Raji (cell line): ENCODE results near the gene VSNL1.

Experiments used
- POLR2A ChIP-seq: IDR thresholded peaks from 2 replicates; pipeline ENCODE4 v1.6.1; 2011; ENCODE audit warnings: low read depth, low read length, control low read depth; ENCODE audit not compliant: insufficient read depth

Gene VSNL1

DNA sequence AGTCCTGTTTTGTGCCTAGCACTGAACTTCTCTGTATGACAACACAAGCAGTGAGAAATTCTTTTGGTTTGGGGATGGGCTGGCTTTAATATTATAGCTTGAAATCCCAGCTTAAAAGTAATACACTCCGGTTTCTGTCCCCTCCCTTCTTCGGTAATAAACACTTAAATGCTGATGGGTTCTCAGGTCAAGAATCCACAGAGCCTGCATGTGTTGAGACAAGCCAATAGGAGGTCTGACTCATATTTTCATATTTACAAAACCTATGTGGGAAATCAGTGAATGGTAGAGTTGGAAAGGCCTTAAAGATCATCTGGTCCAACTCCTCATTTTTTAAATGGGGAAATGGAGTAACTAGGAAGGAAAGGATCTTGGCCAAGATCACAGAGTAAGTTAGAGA lies 47.5 kb downstream of the VSNL1 start:
- no peak for TF ChIP-seq POLR2A

DNA sequence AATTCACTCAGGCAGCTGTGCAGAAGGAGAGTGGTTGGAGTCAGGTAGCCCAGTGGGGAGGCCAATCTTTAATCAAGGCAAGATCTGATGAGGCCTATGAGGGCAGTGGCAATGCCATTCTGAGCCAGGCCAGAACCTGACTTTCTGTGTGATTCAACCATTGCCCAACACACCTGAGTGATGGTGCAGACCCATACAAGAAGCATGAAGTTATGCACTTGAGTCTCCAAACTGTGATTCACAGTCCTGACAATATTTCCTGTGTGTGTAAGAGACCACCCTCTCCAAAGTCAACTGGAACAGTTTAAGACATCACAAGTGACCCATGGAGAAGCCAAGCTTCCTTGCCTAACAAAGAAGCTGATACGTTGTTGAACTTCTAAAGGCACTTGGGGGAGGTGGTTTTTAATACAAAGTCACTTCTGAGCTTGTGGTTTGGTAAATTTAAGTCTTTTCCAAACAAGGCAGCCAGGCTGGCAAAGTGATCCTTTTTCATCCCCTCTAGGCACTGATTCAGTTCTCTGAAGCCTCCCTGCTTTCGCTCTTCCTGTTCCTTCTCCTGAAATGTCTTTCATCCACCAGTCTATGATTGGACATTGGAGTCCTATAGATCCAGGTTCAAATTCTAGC lies 49.0 kb downstream of the VSNL1 start:
- no peak for TF ChIP-seq POLR2A

DNA sequence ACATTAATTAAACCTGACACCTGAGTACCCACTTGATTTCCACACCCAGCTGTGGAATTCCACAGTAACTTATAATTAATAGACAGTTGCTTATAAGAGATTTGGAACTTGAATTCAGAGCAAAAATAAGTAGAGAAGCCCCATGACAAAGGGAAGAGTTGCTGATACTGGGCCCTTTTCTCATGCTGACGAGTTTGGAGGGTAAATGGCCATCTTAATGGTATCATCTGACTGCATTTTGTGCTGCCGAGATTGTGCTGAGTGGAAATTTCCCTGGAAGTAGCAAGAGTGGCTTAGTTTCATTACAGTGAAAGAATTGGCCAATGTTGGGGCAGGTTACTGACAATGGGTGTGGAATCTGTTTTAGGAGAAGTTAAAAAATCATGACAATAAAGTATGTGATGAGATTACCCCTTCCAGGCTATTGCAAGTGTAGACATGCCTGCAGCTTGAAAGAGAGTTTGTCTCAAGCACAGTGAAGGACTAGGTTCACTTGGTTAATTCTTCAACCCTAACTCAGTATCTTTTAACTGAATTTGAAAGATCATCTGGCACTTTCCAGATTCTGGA lies 49.9 kb downstream of the VSNL1 start:
- TF ChIP-seq POLR2A = no peak

DNA sequence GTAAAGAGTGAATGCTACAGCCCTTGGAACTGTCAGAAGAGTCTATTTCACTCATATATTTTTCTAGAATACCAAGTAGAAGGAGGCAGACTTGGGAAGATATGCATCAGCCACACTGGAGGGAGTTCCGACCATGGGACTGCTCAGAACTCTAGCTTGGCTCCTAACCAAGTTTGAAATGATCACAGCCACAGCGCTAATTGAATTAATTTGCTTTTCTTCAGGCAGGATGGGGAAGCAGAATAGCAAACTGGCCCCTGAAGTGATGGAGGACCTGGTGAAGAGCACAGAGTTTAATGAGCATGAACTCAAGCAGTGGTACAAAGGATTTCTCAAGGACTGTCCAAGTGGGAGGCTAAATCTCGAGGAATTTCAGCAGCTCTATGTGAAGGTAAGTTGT lies 51.4 kb downstream of the VSNL1 start:
- no peak for TF ChIP-seq POLR2A

DNA sequence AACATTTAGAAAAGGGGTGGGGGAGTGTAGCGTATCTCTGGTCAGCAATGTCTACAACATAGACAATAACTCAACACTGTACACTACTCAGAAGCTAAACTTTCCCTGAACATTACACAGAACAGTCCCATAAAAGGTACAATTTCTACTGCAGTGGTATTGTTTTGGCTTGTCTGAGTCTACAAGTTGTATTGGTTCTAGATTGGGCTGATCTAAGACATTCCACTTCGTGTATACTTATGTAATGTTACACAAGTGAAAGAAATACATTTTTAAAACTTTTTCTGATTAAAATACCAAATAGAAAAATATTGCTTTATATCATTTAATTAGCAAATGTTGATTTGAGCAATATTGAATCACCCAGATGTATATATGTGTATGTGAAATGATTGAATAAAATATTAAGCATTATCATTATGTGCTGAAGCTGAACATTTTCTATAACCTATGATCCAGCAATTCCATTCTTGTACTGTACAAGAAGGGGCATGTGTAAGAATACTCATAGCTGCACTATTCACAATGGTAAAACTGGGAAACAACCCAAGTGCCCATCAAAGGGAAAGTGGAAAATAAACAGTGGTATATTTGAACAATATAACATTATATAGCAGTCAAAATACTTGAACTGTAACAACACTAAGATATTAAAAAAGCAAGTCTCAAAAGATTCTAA lies 52.4 kb downstream of the VSNL1 start:
- TF ChIP-seq POLR2A = no peak

DNA sequence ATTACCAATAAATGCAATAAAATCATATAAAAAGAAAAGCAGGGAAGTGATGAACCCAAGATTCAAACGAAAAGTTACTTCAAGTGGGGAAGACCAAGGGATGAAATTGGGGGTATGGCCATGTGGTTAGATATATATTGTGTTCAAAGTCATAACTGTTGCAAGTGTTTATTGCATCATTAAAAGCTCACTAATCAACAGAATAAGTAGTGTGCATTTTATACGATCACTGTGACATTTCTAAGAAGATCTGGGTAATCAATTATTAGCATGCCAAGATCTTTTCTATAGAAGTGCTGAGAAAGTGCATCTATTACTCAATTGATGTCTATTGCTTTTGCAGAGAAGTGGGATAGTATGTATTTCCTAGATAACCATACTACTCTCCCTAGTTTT lies 52.9 kb downstream of the VSNL1 start:
- no peak for TF ChIP-seq POLR2A

DNA sequence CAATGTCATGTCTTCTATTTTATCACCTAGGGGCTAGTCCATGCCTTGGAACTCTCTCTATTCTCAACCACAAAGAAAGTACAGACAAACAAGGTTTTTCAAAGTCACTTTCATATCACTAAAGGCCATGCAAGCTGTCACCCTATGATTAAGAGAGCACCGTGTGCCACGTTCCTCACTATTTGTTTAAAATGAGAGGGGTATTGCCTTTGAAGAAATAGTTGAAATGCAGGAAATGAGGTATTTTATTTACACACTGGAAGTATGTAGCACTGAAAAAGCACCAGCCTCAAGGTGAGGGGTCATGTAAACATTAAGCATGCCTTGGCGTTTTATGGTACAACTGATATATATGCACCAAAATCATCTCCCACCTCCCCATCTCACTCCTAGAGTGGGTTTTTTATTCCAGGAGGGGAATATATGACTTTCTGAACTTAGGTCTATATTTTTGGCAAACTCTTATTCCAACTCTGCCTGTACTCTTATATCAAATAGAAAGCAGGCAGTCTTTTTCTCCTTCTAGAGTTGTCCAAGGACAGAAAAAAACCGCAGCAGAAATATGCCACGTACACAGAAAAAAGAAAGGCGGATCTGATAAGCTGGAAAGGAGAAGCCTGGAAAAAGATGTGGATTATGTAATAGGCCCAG lies 53.5 kb downstream of the VSNL1 start:
- TF ChIP-seq POLR2A = no peak

DNA sequence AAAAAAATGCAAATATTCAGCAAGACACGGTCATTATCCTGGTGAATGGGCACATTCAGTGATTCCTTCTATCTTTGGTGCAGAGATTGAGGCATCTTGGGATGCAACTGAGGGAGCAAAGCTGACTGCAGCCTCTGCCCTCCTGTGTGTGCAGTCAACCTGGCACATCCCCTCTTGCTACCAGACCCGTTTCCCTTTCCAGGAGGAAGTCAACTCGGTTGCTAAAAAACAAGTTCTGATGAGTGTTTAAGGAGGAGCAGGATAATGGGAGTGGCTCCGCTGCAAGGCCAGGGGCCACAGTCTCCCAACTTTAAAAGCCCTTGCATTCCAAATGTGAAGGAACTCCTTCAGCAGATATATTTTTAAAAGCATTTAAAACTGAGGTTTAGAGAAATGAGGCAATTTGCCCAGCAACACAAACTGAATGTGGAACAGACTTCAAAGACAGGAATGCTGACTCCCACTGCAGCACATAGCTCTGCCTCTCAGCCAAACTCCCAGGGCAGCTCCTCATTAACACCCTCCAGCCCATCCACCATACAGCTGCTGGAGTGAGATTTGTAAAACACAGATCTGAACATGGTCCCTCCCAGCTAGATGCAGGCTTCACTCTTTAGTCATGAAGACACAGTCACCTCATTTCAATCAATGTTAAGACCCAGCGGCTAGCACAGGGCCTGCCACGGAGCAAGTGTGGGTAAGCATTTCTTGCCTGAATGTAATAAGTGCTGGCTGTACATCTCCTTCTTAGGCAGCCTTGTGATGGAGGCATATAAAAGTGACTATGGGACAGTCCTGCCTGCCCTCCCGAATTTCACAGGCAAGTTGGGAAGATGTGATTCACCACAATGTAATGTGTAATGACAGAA lies 54.3 kb downstream of the VSNL1 start:
- no peak for TF ChIP-seq POLR2A

DNA sequence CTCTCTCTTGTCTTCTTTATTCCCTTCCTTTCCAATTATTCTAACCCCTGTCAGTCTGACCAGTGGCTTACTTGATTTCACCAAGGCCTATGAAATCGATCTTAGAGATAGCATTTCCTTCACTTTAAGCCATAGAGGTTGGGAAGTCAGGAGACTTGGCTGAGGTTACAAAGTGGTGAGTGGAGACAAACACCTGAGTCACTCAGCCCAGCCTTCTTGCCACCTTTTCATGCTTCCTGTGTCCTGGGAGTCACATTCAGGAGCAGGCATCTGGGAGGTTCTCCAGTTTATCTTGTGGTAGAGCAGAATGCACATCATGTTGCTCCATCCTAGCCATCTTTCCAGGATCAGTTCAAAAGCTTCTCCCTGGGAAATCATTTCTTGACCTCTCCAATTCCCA lies 59.1 kb downstream of the VSNL1 start:
- TF ChIP-seq POLR2A = no peak

DNA sequence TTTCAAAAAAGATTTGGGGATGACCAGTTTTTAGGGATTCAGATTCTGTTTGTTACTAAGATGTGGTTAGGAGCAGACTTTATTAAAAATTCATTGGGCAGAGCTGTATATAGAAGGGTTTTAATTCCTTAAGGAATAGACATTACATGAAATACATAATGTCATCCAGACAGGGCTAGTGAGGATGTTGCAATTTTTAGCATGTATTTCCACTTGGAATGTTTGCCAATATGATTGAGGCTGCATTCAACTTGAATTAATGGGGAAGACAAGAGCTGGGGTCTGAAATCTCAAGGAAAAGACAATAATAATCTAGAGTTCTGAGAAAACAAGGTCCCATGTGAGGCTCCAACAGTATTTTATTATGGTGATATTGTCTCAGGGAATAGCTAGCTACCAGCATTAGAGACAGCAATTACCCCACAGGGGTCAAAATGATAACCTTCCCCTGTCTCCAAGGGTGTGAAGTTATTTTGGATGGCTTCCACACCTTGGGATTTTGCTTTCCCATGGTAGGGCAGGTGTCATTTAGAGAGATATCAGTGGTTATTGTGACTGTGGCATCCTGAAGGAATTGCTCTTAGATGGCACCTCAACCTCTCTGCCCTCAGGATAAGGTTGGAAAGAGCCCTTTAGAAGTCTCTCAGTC lies 60.2 kb downstream of the VSNL1 start:
- TF ChIP-seq POLR2A = no peak

DNA sequence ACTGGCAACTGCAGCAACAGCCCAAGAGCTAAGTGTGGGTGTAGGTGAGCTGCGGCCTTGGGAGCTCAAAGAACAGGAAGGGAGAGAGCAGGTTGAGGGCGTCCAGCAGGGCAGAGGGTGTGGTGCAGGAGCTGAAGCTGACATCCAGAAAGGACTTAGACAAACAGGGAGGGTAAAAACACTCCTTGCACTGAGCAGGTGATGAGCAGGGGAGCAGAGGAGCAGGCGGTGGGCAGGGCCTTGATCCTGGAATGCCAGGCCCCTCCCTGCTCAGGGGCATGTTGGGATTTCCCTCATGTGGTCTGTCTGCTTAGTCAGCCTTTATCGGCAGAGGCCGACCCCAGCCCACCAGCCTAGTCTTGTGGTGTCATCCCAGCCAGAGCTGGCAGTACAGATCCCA lies 63.6 kb downstream of the VSNL1 start:
- TF ChIP-seq POLR2A = no peak

DNA sequence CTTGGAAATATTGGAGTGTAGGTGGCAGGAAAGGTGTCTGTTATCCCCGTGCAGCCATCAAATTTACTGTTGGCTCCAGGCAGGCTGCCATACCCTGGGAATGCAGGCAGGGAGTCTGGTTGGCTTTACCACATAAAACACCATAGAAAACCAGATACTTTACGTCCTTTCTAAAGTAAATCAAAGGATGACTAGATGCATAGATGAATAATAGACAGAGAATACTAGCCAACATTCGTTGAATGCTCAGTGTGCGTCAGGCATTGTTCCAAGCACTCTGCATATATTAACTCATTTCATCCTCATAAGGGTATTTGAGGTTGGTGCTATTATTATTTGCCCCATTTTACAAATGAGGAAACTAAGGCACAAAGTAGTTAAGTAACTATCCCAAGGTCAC lies 65.2 kb downstream of the VSNL1 start:
- no peak for TF ChIP-seq POLR2A

DNA sequence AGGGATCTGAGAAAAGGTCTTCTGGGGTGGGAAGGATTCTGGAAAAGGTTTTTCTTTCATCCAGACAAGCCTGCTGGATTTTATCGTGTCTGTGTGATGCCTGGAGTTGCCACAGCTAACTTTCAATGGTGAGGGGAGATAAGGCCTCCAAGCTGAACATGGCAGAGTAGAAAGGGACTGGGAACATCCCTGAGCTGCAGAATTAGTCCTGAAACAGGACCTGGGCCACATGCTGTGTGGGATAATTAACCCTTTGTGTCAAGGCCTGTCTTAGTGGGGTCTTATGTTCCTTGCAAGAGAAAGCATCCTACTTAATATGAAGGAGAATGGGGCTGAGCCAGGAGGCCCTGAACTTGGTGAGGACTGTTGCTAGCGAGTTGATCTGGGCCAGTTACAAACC lies 66.4 kb downstream of the VSNL1 start:
- no peak for TF ChIP-seq POLR2A

DNA sequence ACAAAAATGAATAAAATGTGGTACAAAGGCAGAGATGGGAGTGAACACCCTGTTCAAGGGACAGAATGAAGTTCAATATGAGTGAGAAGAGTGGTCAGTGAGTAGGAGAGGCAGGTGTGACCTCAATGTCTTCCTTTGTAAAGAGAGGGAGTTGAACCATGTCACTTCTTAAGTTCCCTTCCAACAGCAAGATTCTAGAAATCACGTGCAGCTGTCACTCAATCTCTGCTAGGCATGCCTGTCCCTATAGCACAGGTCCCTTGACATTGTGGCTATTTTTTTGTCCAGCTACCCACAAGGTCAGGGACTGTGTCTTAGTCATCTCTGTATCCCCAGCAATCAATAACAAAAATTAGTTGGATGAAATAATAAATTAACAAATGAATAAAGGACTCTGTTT lies 66.9 kb downstream of the VSNL1 start:
- TF ChIP-seq POLR2A = no peak

DNA sequence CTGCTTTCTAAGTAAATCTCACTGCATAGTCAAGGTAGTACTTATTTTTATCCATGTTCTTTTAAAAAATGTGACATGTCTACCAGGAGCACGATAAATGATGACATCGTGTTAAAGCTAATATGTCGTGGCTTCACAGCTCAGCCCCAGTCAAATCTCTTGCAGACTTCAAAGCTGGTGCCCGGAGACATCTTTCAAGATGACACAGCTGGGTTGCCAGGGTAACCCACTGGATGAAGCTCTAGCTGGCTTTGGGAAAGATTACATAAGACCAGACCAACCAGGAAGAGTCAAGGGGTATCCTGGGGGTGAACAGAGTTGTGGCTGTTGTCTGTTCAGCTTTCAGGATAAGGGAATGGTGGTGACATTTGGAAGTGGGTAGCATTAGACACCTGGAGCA lies 67.8 kb downstream of the VSNL1 start:
- no peak for TF ChIP-seq POLR2A
